ENCODE measurements around the gene NUDT13. TPM values are rescaled to one million over a fixed set of nuclear protein-coding genes. Genes with fewer than 3 reads are reported as not detected.

Gene NUDT13
- total RNA-seq, 1 experiment from 2014 or later: 1.5 TPM

- no peaks in the 10 kb centered on the region for H3K79me2 ChIP-seq (ENCODE audit: insufficient read depth, low read length)
- no peak overlapping the region for H2BK20ac ChIP-seq (ENCODE audit: low read depth, low read length, poor library complexity, severe bottlenecking)
- Mint-ChIP-seq H3K27ac (no peak overlapping the region), H3K27me3 (ENCODE audit: low read depth) (no peaks in the 10 kb centered on the region), H3K4me3 (no peak overlapping the region), H3K4me1 (peaks cover 15 to 17% of the 10 kb centered on the region in 2 experiments), H3K9me3 (no peaks in the 10 kb centered on the region), H3K36me3 (ENCODE audit: insufficient read depth in 1 of 3, low read depth in 3 of 3) (no peaks in the 10 kb centered on the region)
- H3K9ac ChIP-seq (ENCODE audit: extremely low read depth, insufficient read length, low read length): no peak overlapping the region
- no peaks in the 10 kb centered on the region for H3K9me3 ChIP-seq (ENCODE audit: control insufficient read depth, low read depth, low read length)
- no peak overlapping the region for H3K27ac ChIP-seq (ENCODE audit: insufficient read length, low read depth, low read length)
- H3K4me2 ChIP-seq (ENCODE audit: insufficient read depth, insufficient read length, low read length): no peak overlapping the region
- no peak overlapping the region for H3T11ph ChIP-seq (ENCODE audit: low read length)
- H3K56ac ChIP-seq (ENCODE audit: insufficient read length, low read depth, low read length): no peak overlapping the region
- no peak overlapping the region for H2AFZ ChIP-seq (ENCODE audit: low read length)
- no peak overlapping the region for H2BK15ac ChIP-seq (ENCODE audit: low read depth, low read length)
- no peak for TF ChIP-seq CTCF (conservative IDR thresholded peaks at IDR 0.05)
- no peaks in the 10 kb centered on the region for H4K20me1 ChIP-seq (ENCODE audit: control insufficient read depth, insufficient read depth, insufficient read length)
- H2BK120ac ChIP-seq (ENCODE audit: low read depth, low read length, poor library complexity, severe bottlenecking): no peak overlapping the region
- H3K4ac ChIP-seq (ENCODE audit: low read depth, low read length): no peak overlapping the region
- H3K79me1 ChIP-seq (ENCODE audit: insufficient read depth, low read depth, low read length, poor library complexity, severe bottlenecking): no peaks in the 10 kb centered on the region
- no peak overlapping the region for H4K91ac ChIP-seq (ENCODE audit: insufficient read length, low read depth, low read length)
- no peaks in the 10 kb centered on the region for H3K27me3 ChIP-seq (ENCODE audit: insufficient read depth, low read length)
- no peak overlapping the region for H3K14ac ChIP-seq (ENCODE audit: insufficient read depth, low read length)
- H2BK5ac ChIP-seq (ENCODE audit: insufficient read length, low read length): no peak overlapping the region
- H4K8ac ChIP-seq (replicated peaks; ENCODE audit: insufficient read length, low read depth, low read length): no peak overlapping the region
- peaks cover 7% of the 10 kb centered on the region for H3K23me2 ChIP-seq (ENCODE audit: insufficient read length, low read depth, low read length, poor library complexity, severe bottlenecking)
- DNase-seq: no peak
- no peak overlapping the region for H3K18ac ChIP-seq (ENCODE audit: insufficient read length, low read depth, low read length)
- no peak overlapping the region for H4K5ac ChIP-seq (ENCODE audit: insufficient read length, low read depth, low read length)
- H2BK12ac ChIP-seq (ENCODE audit: insufficient read length, low read depth, low read length): no peak overlapping the region
- WGBS (ENCODE audit: extremely low coverage, insufficient read length, low lambda C conversion rate): no CpG with 5 or more reads among the region's 1 CpG
- no peak overlapping the region for H2AK5ac ChIP-seq (ENCODE audit: insufficient read length, low read length)
- H3K23ac ChIP-seq (ENCODE audit: insufficient read length, low read depth, low read length): no peak overlapping the region
- H3K4me1 ChIP-seq (ENCODE audit: insufficient read depth, low read length): no peaks in the 10 kb centered on the region
These were observed 11.1 kb upstream of the NUDT13 start for GRCh38 chr10:73099141-73099540.

All from H9 (cell line).